Adrenal gland (tissue), 12 donors: Measurements from ENCODE around the gene DARS1. TPM values are rescaled to one million over a fixed set of nuclear protein-coding genes. Genes with fewer than 3 reads are reported as not detected.

Experiments used
- DNase-seq, 7 donors: peaks; one replicate each; pipeline ENCODE4 v3.0.0-alpha.2; 2019 to 2020
- H3K27ac ChIP-seq, 5 donors: fragments of 200-600 bp; sonication (generic) in 4 of 5; 1 replicate in 3 of 5; 2 replicates in 2 of 5; pipeline versions ENCODE4 v1.5.1 to v1.8.0; 2016 to 2020; ENCODE audit warnings: mild to moderate bottlenecking in 1 of 5
- H3K27me3 ChIP-seq: fragments of 200-600 bp; 2 replicates; pipeline ENCODE4 v1.8.0; 2021
- H3K36me3 ChIP-seq, 2 donors: fragments of 200-600 bp; replicated peaks in 1 of 2; 1 replicate in 1 of 2; 2 replicates in 1 of 2; pipeline versions ENCODE4 v1.5.1 to v1.8.0; 2018 to 2022
- H3K4me1 ChIP-seq, 2 donors: fragments of 200-600 bp; replicated peaks in 1 of 2; 1 replicate in 1 of 2; 2 replicates in 1 of 2; pipeline versions ENCODE4 v1.5.1 to v1.8.0; 2018 to 2021
- H3K4me3 ChIP-seq, 4 donors: fragments of 200-600 bp; sonication (generic) in 3 of 4; one replicate each; pipeline ENCODE4 v1.5.1; 2016 to 2018
- H3K9me3 ChIP-seq, 3 donors: fragments of 200-600 bp; sonication (generic) in 1 of 3; replicated peaks in 1 of 3; 1 replicate in 2 of 3; 2 replicates in 1 of 3; pipeline versions ENCODE4 v1.5.1 to v1.8.0; 2016 to 2021
- POLR2A ChIP-seq, 2 donors: fragments of 450-650 bp; IDR thresholded peaks; one replicate each; pipeline ENCODE4 v1.6.1; 2017; ENCODE audit warnings: antibody characterized with exemption in 2 of 2, mild to moderate bottlenecking in 2 of 2, moderate library complexity in 1 of 2
- WGBS, 4 donors: extraction: QIAGEN DNeasy Blood & Tissue Kit in 2 of 4; methylation state at CpG; one replicate each; pipeline versions ENCODE4 v1.1.5 to v1.1.7; 2013 to 2017; 5-methylcytosine and 5-hydroxymethylcytosine counted together
- intact Hi-C, 2 donors: fragments of 100-400 bp; cut with DNase I; formaldehyde crosslinking; loops; one replicate each; pipeline versions ENCODE4 v1.14.1 to v1.15.0; 2022 to 2023
- polyA plus RNA-seq, 3 donors: library from polyadenylated mRNA; stranded (reverse); fragments of 200-250 nt in 2 of 3; fragments of 350-450 nt in 1 of 3; fragmentation: Illumina TruSeq in 1 of 3; extraction: RNeasy Lipid Tissue Mini Kit (QIAGEN cat#74804) in 1 of 3; gene quantifications; one replicate each; pipeline ENCODE4 v1.2.3, GENCODE V29; 2013 to 2014
- total RNA-seq, 9 donors: library from RNA; depleted of rRNA in 4 of 9; stranded (reverse); fragments of >200 nt in 4 of 9; fragments of 120-200 nt in 1 of 9; fragmentation: NEBNext Ultra II Directional in 1 of 9; extraction: Animal tissue kit (Norgen Biotek cat#: 25700) in 1 of 9; gene quantifications; one replicate each; pipeline versions ENCODE4 v1.1.0 to v1.2.4, GENCODE V29; 2013 to 2023
- TF ChIP-seq, protein P1 (sequence below), 6 experiments: fragments of 450-650 bp in 4 of 6; fragments of 200-600 bp in 2 of 6; sonication (generic) in 1 of 6; IDR thresholded peaks; 1 replicate in 5 of 6; 2 replicates in 1 of 6; pipeline versions ENCODE4 v1.5.1 to v1.8.0; 2016 to 2021; ENCODE audit warnings: antibody characterized with exemption in 6 of 6, mild to moderate bottlenecking in 2 of 6, moderate library complexity in 1 of 6
- donor health status: healthy with polysubstance abuse.
- donor health status: Bipolar disorder and iron deficiency.
- donor health status: DM: yes; HTN: yes; CAD: no.
- donor health status: DM: no; HTN: no; CAD: no.
- donor health status: DM: no; HTN: no; CAD: no.
- donor health status: DM: yes; HTN: yes; CAD: no.

DARS1 gene
- total and polyA plus RNA-seq, 12 donors: 50.6 to 159 (median 82.9) TPM

DNA sequence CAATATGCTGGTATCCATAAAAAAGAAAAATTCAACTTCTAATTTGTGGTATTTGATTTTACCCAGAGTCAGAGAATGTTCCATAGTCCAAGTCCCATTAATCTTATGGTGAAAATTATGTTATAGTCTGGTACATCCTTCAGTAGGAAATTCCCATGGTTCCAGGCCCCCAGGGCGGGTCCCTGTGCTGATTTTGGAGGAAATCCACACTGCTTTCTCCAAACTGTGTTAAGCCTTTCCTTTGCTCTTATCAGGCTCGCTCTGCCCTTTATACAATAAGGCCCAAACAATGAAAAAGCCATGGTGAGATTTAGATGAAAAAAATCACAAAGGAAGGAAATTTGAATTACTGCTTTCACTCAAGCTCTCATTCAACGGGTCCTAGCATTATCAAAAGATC lies 46.8 kb upstream of the DARS1 start:
- H3K4me3 ChIP-seq: no peak overlapping the region
- H3K27ac ChIP-seq: no peak overlapping the region
- no peak for DNase-seq
- H3K27me3 ChIP-seq: no peaks in the 10 kb centered on the region
- WGBS, 4 donors: 77 to 80% (median 77%) methylated on average over 3 of the region's 3 CpGs
- no peaks in the 10 kb centered on the region for H3K36me3 ChIP-seq
- H3K9me3 ChIP-seq: no peaks in the 10 kb centered on the region
- no peaks in the 10 kb centered on the region for H3K4me1 ChIP-seq
- intact Hi-C loops: no loop called here
- TF ChIP-seq POLR2A (IDR thresholded peaks at IDR 0.05): no peak
- TF ChIP-seq, protein P1, sequence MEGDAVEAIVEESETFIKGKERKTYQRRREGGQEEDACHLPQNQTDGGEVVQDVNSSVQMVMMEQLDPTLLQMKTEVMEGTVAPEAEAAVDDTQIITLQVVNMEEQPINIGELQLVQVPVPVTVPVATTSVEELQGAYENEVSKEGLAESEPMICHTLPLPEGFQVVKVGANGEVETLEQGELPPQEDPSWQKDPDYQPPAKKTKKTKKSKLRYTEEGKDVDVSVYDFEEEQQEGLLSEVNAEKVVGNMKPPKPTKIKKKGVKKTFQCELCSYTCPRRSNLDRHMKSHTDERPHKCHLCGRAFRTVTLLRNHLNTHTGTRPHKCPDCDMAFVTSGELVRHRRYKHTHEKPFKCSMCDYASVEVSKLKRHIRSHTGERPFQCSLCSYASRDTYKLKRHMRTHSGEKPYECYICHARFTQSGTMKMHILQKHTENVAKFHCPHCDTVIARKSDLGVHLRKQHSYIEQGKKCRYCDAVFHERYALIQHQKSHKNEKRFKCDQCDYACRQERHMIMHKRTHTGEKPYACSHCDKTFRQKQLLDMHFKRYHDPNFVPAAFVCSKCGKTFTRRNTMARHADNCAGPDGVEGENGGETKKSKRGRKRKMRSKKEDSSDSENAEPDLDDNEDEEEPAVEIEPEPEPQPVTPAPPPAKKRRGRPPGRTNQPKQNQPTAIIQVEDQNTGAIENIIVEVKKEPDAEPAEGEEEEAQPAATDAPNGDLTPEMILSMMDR (IDR thresholded peaks at IDR 0.05): no peak

DNA sequence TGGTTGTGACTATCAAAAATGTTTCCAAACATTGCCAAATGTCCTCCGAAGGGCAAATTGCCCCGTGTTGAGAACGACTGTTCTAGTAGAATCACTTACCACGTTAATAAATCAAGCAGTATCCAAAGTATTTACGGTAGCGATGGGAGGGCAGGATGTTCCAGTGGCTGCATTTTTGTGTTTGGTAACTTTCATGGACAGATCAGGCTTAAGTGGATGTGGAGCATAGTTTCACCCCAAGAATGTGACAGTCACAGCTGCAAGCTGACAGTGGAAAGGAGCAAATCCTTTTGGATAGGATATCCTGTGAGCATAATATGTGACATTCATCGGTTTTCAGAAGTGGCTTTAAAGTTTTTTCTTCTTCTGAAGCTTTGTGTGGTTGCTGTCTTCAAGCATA lies 46.3 kb upstream of the DARS1 start:
- DNase-seq: no peak
- intact Hi-C loops: no loop called here
- 60 to 78% (median 74%) methylated on average over 7 of the region's 7 CpGs for WGBS, 4 donors

DNA sequence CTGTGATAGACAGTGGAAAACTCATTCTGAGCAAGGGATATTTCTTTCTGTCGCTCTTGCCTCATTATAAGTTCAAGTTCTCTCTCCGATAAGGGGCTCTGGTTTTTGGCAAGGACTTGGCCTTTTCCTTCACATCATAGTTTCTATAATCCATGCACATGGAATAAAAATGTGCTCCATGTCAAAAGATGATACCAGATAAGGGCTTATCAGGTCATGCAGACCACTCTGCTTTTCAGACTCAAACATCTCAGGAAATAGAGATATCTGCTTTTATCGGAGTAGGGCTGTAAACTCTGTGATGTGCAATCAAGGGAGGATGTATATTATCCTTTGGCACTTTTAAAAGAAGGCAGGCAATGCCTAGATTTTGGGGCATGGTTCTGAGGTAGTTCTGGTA lies 45.0 kb upstream of the DARS1 start:
- no peak for DNase-seq
- Histone ChIP-seq H3K27ac (no peak overlapping the region), H3K36me3 (no peaks in the 10 kb centered on the region), H3K9me3 (no peaks in the 10 kb centered on the region), H3K4me1 (peaks cover 0 to 6% of the 10 kb centered on the region in 2 donors), H3K27me3 (no peaks in the 10 kb centered on the region), H3K4me3 (no peak overlapping the region)
- intact Hi-C loops: no loop called here
- 61 to 71% (median 64%) methylated on average over 3 of the region's 3 CpGs for WGBS, 4 donors
- TF ChIP-seq, protein P1 (IDR thresholded peaks at IDR 0.05): no peak
- no peak for TF ChIP-seq POLR2A (IDR thresholded peaks at IDR 0.05)

More for the DNA sequence above, 46.3 kb upstream of the DARS1 start:
- Histone ChIP-seq H3K4me3 (no peak overlapping the region), H3K36me3 (no peaks in the 10 kb centered on the region), H3K4me1 (no peaks in the 10 kb centered on the region), H3K9me3 (no peaks in the 10 kb centered on the region), H3K27ac (no peak overlapping the region), H3K27me3 (no peaks in the 10 kb centered on the region)
- TF ChIP-seq, protein P1 (IDR thresholded peaks at IDR 0.05): no peak
- TF ChIP-seq POLR2A (IDR thresholded peaks at IDR 0.05): no peak

DNA sequence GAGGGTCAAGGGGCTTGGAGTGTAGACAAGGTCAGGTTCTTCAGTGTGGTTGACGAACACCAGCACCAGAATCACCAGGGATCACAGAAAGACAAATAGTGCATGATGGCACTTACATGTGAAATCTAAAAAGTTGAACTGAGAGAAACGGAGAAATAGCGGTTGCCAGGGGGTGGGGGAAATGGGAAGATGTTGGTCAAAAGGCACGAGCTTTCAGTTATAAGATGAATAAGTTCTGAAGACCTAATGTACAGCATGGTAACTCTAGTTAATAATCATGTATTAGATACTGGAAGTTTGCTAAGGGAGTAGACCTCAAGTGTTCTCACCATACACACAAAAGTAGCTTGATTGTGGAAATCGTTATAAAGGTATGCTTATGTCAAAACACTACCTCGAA lies 43.7 kb upstream of the DARS1 start:
- TF ChIP-seq POLR2A (IDR thresholded peaks at IDR 0.05): no peak
- TF ChIP-seq, protein P1 (IDR thresholded peaks at IDR 0.05): no peak
- intact Hi-C loops: no loop called here
- Histone ChIP-seq H3K36me3 (no peaks in the 10 kb centered on the region), H3K4me1 (peaks cover 0 to 6% of the 10 kb centered on the region in 2 donors), H3K4me3 (no peak overlapping the region), H3K27me3 (no peaks in the 10 kb centered on the region), H3K9me3 (no peaks in the 10 kb centered on the region), H3K27ac (no peak overlapping the region)
- WGBS, 4 donors: 78 to 87% (median 83%) methylated on average over 6 of the region's 6 CpGs
- DNase-seq: no peak
